ENCODE results near the gene UFD1.
A peak's percentile ranks its signal among the peaks of the same experiment; 100 is the strongest.

GRCh38 chr22:19478901-19479354, at the start of gene UFD1:
- TF ChIP-seq CTCF (IDR thresholded peaks at IDR 0.05) (peak in 2 of 6 experiments; percentile 5 to 21), POLR2A (IDR thresholded peaks at IDR 0.05) (peak in 3 of 4 donors; percentile 13 to 55 (median 53))

All from esophagus squamous epithelium (tissue), 4 donors.